GM19452 (cell line): Measurements from ENCODE around the gene MYPN.

Experiments used
- ATAC-seq: cut with Tn5 transposase; IDR thresholded peaks from one replicate; pipeline ENCODE4 v1.9.1; 2021; ENCODE audit not compliant: unreplicated experiment

The MYPN gene

DNA sequence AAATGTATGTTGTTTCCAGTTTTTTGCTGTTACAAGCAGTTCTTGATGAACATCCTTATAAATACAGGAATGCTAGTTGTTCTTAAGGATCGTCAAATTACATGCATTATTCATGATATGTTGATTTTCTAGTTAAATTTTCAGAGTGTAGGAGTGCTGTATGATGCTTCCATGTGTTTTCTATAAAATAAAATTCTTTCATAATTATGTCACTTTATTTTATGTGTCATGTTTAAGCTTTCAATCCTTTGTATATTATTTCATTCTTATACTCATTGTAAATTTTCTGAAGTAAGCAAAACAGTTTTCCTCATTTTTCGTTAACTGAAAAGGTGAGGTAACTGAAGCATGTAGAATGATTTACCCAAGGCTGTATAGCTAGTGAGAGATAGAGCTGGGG is 16.8 kb upstream of the MYPN start:
- ATAC-seq = no peak

DNA sequence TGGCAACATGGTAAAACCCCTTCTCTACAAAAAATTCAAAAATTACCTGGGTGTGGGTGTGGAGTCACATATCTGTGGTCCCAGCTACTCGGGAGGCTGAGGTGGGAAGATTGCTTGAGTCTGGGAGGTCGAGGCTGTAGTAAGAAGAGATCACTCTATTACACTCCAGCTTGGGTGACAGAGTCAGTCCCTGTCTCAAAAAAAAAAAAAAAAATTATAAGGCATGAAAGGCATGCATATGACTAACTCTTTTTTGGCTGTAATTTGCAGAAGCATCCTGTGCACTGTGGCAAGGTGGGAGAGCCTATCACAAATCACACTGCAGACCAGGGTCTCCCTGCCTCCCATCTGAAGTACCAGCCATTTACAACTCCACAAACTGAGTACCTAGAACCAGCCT is 14.1 kb upstream of the MYPN start:
- no peak for ATAC-seq

DNA sequence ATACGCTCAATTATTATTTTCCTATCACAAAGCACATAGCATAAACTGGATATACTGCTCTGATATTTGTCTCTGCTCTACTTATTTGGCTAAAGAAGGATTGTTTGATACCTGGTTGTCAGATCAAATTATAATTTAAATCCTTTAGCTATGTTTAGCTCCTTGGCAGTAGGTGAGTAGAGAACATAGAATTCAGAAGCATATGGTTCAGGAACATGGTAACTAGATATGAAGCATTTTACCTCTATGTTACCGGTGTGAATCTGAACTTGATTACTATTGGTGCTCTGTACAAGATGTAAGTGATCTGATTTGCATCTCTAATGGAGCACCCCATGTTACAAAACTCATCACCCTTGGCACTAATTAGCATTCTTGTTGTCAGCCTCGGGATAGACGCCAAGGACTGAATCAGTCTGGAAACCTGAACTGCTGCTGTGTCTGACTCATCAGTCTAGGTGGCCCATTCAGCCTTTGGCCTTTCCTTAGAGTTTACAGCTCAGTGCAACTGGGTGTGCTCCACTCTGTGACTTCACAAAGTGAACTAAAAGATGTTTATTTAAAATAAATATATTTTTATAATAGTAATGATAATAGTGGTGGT is 12.3 kb upstream of the MYPN start:
- ATAC-seq = no peak

GRCh38 chr10:68099736-68100135 is 9.6 kb upstream of the MYPN start:
- ATAC-seq = no peak

GRCh38 chr10:68101066-68101465 is 8.2 kb upstream of the MYPN start:
- no peak for ATAC-seq

- ATAC-seq = no peak
Measured at GRCh38 chr10:68103261-68103878, 5.9 kb upstream of the MYPN start.

DNA sequence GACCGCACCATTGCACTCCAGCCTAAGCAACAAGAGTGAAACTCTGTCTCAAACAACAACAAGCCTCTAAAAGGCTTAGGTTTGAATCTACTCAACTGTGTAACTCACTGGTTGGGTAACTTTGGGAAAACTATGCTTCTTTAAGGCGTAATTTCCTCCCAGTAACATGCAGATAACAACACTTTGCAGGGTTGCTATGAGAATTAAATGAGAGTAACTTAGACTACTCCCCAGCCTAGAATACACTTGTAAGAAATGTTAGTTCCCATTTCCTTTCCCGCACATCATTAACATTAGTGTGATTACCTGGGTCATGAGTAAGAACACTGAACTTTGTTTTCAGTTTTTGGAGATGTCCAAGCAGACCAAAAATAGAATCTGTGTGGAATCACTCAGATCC is 5.4 kb upstream of the MYPN start:
- ATAC-seq = no peak

DNA sequence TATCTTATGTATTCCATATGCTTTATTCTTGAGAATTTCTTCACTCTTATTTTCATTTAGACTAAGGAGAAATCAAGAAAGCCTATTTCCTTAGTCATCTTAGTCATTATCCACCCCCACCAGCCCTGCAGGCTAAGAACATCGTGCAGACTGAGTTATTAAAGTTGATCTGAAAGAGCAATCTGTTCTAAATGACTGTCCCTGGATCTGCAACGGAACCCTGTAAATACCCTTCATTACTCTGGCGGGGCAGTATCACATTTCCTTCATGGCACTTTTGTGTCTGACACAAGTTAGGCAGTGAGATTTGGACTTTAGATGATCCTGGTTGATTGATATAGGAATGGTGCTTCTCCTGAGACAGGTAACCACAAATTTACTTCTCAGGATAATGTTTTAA is 3.5 kb upstream of the MYPN start:
- no peak for ATAC-seq

DNA sequence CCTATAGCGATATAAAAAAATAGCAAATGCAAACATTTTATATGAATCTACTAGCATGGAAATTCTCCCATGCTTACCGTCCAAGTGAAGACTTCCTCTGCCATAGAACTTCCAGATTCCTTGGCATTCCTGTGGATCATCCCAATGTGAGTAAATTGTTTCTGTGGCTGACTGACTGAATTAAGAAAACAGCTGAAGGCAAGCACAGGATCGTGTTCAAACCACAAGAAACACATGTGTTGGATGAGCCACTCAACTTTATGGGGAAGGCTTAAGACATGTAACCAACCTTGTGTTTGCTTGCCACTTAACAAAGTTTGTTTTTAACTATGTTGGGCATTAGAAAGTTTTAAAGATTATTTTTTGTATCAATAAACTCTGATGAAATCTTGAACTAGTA is 2.6 kb upstream of the MYPN start:
- ATAC-seq = no peak

- ATAC-seq = no peak
Measured at GRCh38 chr10:68107651-68108050, 1.6 kb upstream of the MYPN start.

- no peak for ATAC-seq
Measured at GRCh38 chr10:68108051-68108450, 1.2 kb upstream of the MYPN start.

DNA sequence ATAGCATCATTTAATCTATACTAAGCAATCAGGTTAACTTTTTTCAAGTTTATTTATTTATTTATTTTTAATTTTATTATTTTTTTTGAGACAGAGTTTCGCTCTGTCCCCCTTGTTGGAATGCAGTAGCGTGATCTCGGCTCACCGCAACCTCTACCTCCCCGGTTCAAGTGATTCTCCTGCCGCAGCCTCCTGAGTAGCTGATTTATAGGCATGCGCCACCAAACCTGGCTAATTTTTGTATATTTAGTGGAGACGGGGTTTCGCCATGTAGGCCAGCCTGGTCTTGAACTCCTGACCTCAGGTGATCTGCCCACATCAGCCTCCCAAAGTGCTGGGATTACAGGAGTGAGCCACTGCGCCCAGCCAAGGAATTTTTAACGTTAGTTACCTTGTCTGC is 635 bp upstream of the MYPN start:
- no peak for ATAC-seq

- ATAC-seq = no peak
Measured at GRCh38 chr10:68110027-68110426, 739 bp downstream of the MYPN start.

DNA sequence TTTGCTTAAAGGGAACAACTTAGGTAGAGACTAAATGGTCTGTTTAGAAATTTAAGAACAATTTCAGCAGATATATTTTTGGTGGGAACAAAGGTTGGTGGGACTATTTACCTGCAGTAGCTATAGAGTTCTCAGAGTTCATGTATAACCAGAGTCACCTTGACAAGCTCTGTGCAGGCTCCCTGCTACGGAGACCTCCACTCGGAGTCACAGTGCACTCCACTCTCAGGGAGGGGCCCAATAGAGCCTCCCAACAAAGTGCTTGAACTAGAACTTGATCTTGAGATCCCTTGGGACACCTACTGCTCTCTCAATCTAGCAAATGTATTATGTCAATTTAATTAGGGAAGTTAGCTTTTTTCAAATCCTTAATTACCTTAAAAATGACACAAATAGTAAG is 2.3 kb downstream of the MYPN start:
- ATAC-seq = no peak

DNA sequence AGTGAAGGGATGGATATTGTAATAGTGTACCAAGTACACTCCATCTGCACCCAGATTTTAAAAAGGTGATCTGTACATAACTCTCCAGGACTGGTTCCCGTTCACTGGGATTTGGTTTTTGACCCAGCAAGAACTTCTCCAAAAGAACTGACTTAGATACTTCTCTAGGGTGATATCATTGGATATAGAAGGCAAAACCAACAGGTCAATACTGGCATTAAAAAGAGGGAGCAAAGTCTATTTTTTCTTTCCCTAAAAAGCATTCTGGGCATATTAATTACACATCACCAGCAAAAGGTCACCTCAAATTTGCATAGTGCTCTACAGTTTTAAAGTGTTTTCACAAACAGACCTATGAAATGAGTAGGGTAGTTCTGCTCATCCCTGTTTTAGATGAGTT is 3.5 kb downstream of the MYPN start:
- no peak for ATAC-seq

DNA sequence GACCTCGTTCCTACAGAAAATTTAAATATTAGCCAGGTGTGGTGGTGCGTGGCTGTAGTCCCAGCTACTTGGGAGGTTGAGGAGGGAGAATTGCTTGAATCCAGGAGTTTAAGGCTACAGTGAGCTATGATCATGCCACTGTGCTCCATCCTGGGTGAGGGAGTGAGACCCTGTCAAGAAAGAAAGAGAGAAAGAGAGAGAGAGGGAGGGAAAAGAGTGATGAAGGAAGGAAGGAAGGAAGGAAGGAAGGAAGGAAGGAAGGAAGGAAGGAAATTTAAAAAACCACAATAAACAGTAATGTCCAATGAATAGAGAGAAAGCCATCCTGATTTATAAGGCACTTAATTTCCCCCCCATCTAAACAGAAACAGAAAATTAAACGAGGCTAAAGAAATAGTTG is 9.4 kb downstream of the MYPN start:
- ATAC-seq = no peak

DNA sequence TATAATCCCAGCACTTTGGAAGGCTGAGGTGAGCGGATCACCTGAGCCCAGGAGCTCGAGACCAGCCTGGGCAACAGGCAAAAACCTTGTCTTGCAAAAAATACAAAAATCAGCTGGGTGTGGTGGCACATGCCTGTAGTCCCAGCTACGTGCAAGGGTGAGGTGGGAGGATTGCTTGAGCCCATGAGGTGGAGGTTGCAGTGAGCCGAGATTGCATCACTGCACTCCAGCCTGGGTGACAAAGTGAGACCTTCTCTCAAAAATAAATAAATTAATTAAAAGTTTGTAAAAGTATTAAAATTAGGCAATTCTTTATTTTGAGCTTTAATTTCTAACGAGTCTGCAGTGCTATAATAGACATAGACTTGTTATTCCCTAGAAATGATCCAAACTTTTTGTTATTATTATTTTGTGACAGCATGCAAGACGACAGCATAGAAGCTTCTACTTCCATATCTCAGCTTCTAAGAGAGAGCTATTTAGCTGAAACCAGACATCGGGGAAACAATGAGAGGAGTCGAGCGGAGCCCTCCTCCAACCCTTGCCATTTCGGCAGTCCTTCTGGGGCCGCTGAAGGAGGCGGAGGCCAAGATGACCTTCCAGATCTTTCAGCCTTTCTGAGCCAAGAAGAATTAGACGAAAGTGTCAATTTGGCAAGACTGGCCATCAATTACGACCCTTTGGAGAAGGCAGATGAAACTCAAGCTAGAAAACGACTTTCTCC is 11.9 kb downstream of the MYPN start:
- ATAC-seq = no peak

- no peak for ATAC-seq
Measured at GRCh38 chr10:68121852-68122251, 12.6 kb downstream of the MYPN start.

- no peak for ATAC-seq
Measured at GRCh38 chr10:68124718-68125117, 15.4 kb downstream of the MYPN start.

DNA sequence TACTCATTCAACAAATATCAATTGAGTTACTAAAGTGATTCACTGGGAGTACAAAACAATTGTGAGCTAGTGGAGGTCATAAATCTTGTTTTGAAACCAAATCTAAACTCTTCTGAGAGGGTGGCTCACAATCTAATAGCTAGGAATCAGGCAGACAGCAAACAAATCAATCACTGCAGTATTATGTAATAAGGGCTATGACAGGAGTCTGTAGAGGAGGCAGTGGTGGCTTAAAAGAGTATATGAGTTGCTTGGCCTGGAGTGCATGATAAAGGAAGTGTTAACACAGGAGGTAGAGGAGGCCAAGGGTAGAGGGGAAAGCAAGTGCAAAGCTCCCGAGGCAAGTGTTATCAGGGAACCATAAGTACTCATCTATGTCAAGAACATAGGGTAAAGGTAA is 16.5 kb downstream of the MYPN start:
- no peak for ATAC-seq

- ATAC-seq = no peak
Measured at GRCh38 chr10:68128015-68128414, 18.7 kb downstream of the MYPN start.

GRCh38 chr10:68132391-68132790 is 23.1 kb downstream of the MYPN start:
- ATAC-seq = no peak

GRCh38 chr10:68133523-68133922 is 24.2 kb downstream of the MYPN start:
- ATAC-seq = no peak
